AG04449 (cell line): ENCODE results near the gene PDE4B.

Experiments used
- CTCF ChIA-PET: fragments of 350-600 bp; formaldehyde crosslinking; extraction: SDS; loops from one replicate; lab custom pipeline; 2021; ENCODE audit warnings: antibody characterized with exemption; lab: Yijun Ruan, JAX
- POLR2A ChIA-PET: fragments of 400-600, 350-600 bp; formaldehyde crosslinking; extraction: SDS; loops from one replicate; lab custom pipeline; 2020; ENCODE audit warnings: antibody characterized with exemption, inconsistent platforms; lab: Yijun Ruan, JAX
- DNase-seq: peaks from one replicate; pipeline ENCODE4 v3.0.0-alpha.2; 2010; ENCODE audit warnings: low read depth, low spot score
- H3K4me3 ChIP-seq: 2 replicates; pipeline ENCODE4 v1.5.1; 2011; ENCODE audit warnings: low read depth, mild to moderate bottlenecking, control low read depth, low read length
- CTCF ChIP-seq: IDR thresholded peaks from one replicate; pipeline ENCODE4 v1.5.1; 2011; ENCODE audit warnings: mild to moderate bottlenecking, moderate library complexity, low read length, control low read depth, inconsistent platforms; ENCODE audit not compliant: insufficient read depth; ENCODE audit errors: missing control alignments

Gene PDE4B

GRCh38 chr1:65826782-65827181, 34.1 kb downstream of the PDE4B start:
- ChIA-PET CTCF (no interaction called here), POLR2A (no interaction called here)
- TF ChIP-seq CTCF, result no peak
- H3K4me3 ChIP-seq, result no peak overlapping the region
- DNase-seq, result no peak

DNA sequence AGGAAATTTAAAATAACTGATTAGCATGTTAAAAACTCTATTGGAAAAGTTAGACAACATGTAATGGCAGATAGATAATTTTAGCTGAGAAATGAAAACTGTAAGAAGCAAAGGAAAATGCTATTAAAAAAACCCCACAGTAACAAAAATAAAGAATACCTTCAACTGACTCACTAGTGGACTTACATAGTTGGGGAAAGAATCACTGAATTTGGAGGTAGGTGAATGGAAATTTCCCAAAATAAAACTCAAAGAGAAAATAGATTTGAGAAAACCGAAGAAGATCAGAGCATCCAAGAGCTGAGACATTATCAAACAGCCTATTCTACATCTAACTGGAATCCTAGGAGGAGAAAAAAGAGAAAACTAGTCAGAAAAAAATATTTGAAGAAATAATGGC, 34.7 kb downstream of the PDE4B start:
- CTCF ChIA-PET, result no interaction called here
- DNase-seq, result no peak
- no peak overlapping the region for H3K4me3 ChIP-seq
- no peak for TF ChIP-seq CTCF
- POLR2A ChIA-PET, result no interaction called here

- H3K4me3 ChIP-seq, result no peak overlapping the region
- no peak for DNase-seq
- no peak for TF ChIP-seq CTCF
- ChIA-PET CTCF (interaction anchor here (1.2 to 1.6 kb wide), 2 partner anchors 142 to 412 kb away, joined by 3 to 5 read pairs; no protein-coding TSS in a partner anchor), POLR2A (no interaction called here)
These were observed 37.6 kb downstream of the PDE4B start for GRCh38 chr1:65830306-65830705.

- DNase-seq, result no peak
- ChIA-PET CTCF (interaction anchor here (1.0 to 1.5 kb wide), 2 partner anchors 11 to 13 kb away, joined by 4 read pairs; no protein-coding TSS in a partner anchor), POLR2A (no interaction called here)
- no peak overlapping the region for H3K4me3 ChIP-seq
- TF ChIP-seq CTCF, result no peak
These were observed 39.6 kb downstream of the PDE4B start for GRCh38 chr1:65832296-65832695.

DNA sequence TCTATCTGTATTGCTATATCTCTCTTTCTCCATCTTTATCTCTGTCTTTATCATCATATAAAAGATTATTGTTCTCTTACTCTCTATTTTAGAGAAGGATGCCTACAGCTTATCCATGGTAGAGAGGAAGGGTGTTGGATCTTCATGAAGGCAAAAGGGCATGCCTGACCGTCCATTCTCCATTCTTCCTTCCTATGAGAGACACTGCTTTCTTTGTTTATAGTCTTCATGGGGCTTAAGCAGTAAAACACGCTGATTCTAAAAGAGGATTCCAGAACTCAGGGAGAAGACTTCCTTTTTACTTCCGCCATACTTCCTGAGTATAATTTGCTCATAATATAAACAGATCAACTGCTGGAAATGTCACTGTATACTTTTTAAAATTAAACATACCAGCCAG, 44.0 kb downstream of the PDE4B start:
- ChIA-PET POLR2A (no interaction called here), CTCF (no interaction called here)
- TF ChIP-seq CTCF, result no peak

GRCh38 chr1:65840683-65841082, 48.0 kb downstream of the PDE4B start:
- TF ChIP-seq CTCF, result no peak
- ChIA-PET POLR2A (no interaction called here), CTCF (no interaction called here)
- DNase-seq, result no peak
- H3K4me3 ChIP-seq, result no peak overlapping the region

More for the DNA sequence above, 44.0 kb downstream of the PDE4B start:
- H3K4me3 ChIP-seq, result no peak overlapping the region
- DNase-seq, result no peak
